HFF-Myc (cell line): ENCODE measurements around the gene KLHL7.

Source experiments
- DNase-seq: peaks from one replicate; pipeline ENCODE4 v3.0.0-alpha.2; 2011; ENCODE audit warnings: low read depth; ENCODE audit errors: extremely low read depth
- H3K4me3 ChIP-seq: replicated peaks from 2 replicates; pipeline ENCODE4 v1.5.1; 2011; ENCODE audit warnings: low read depth, mild to moderate bottlenecking, control low read depth, low read length
- CTCF ChIP-seq: IDR thresholded peaks from 2 replicates; pipeline ENCODE4 v1.5.1; 2012; ENCODE audit warnings: mild to moderate bottlenecking, low read depth, low read length, control low read depth; ENCODE audit errors: missing control alignments

The KLHL7 gene

GRCh38 chr7:23167691-23168090 lies 62.1 kb downstream of the KLHL7 start:
- TF ChIP-seq CTCF = no peak
- DNase-seq = no peak
- H3K4me3 ChIP-seq = no peak overlapping the region

- no peak for DNase-seq
- no peak for TF ChIP-seq CTCF
- H3K4me3 ChIP-seq = no peak overlapping the region
Measured at GRCh38 chr7:23168111-23168885, 62.7 kb downstream of the KLHL7 start.

- no peak for TF ChIP-seq CTCF
- H3K4me3 ChIP-seq = no peak overlapping the region
- no peak for DNase-seq
Measured at GRCh38 chr7:23175938-23176337, 70.4 kb downstream of the KLHL7 start.

GRCh38 chr7:23181684-23182553 lies 76.3 kb downstream of the KLHL7 start, which contains the start of gene NUP42:
NUP42 (plus strand) TSS chr7:23182048; CDS start chr7:23182086, 38 bp downstream.
- H3K4me3 ChIP-seq = peak within 1 kb of the TSS; percentile 96
- peak; percentile 98 for DNase-seq
- TF ChIP-seq CTCF = no peak

GRCh38 chr7:23183279-23184012 lies 77.9 kb downstream of the KLHL7 start:
- DNase-seq = no peak
- peak overlapping the region; percentile 96 for H3K4me3 ChIP-seq
- no peak for TF ChIP-seq CTCF

- DNase-seq = no peak
- TF ChIP-seq CTCF = no peak
- H3K4me3 ChIP-seq = peak overlapping the region; percentile 96; the same call in 1 of the 2 replicates
Measured at GRCh38 chr7:23184291-23184690, 78.7 kb downstream of the KLHL7 start.
